ENCODE data around the gene FBXL17.

Gene FBXL17

GRCh38 chr5:108079753-108080152 is 302.1 kb downstream of the FBXL17 start:
- DNase-seq: peak; percentile 75

GRCh38 chr5:108078882-108079281 is 303.0 kb downstream of the FBXL17 start:
- no peak for DNase-seq

- DNase-seq: no peak
Observed at GRCh38 chr5:108078345-108078744, 303.6 kb downstream of the FBXL17 start.

- DNase-seq: no peak
Observed at GRCh38 chr5:108074626-108075025, 307.3 kb downstream of the FBXL17 start.

GRCh38 chr5:108064302-108064701 is 317.6 kb downstream of the FBXL17 start:
- no peak for DNase-seq

- no peak for DNase-seq
Observed at GRCh38 chr5:108061941-108062340, 320.0 kb downstream of the FBXL17 start.

GRCh38 chr5:108060340-108060739 is 321.6 kb downstream of the FBXL17 start:
- no peak for DNase-seq

- no peak for DNase-seq
Observed at GRCh38 chr5:108059334-108059733, 322.6 kb downstream of the FBXL17 start.

GRCh38 chr5:108054349-108054748 is 327.5 kb downstream of the FBXL17 start:
- no peak for DNase-seq

GRCh38 chr5:108046955-108047670 is 334.8 kb downstream of the FBXL17 start:
- DNase-seq: peak; percentile 98

GRCh38 chr5:108036482-108036881 is 345.4 kb downstream of the FBXL17 start:
- no peak for DNase-seq

GRCh38 chr5:108028883-108029282 is 353.0 kb downstream of the FBXL17 start:
- DNase-seq: no peak

GRCh38 chr5:108028412-108028811 is 353.5 kb downstream of the FBXL17 start:
- peak; percentile 42 for DNase-seq

- no peak for DNase-seq
Observed at GRCh38 chr5:108025957-108026356, 355.9 kb downstream of the FBXL17 start.

- peak; percentile 47 for DNase-seq
Observed at GRCh38 chr5:108024986-108025385, 356.9 kb downstream of the FBXL17 start.

GRCh38 chr5:108016101-108016500 is 365.8 kb downstream of the FBXL17 start:
- no peak for DNase-seq

- no peak for DNase-seq
Observed at GRCh38 chr5:108006791-108007190, 375.1 kb downstream of the FBXL17 start.

- no peak for DNase-seq
Observed at GRCh38 chr5:108003178-108003577, 378.7 kb downstream of the FBXL17 start.

- DNase-seq: no peak
Observed at GRCh38 chr5:108001222-108001621, 380.7 kb downstream of the FBXL17 start.

- no peak for DNase-seq
Observed at GRCh38 chr5:107997338-107997980, 384.4 kb downstream of the FBXL17 start.

- DNase-seq: no peak
Observed at GRCh38 chr5:107993341-107993740, 388.6 kb downstream of the FBXL17 start.

GRCh38 chr5:107990881-107991810 is 390.8 kb downstream of the FBXL17 start:
- no peak for DNase-seq

- peak; percentile 48 for DNase-seq
Observed at GRCh38 chr5:107985144-107985543, 396.8 kb downstream of the FBXL17 start.

Measured in NCI-H82 (cell line).